HFF-Myc (cell line): ENCODE measurements around the gene THTPA.

Source experiments
- DNase-seq: peaks from one replicate; pipeline ENCODE4 v3.0.0-alpha.2; 2011; ENCODE audit warnings: low read depth; ENCODE audit errors: extremely low read depth
- H3K4me3 ChIP-seq: replicated peaks from 2 replicates; pipeline ENCODE4 v1.5.1; 2011; ENCODE audit warnings: low read depth, mild to moderate bottlenecking, control low read depth, low read length
- CTCF ChIP-seq: IDR thresholded peaks from 2 replicates; pipeline ENCODE4 v1.5.1; 2012; ENCODE audit warnings: mild to moderate bottlenecking, low read depth, low read length, control low read depth; ENCODE audit errors: missing control alignments

The THTPA gene

GRCh38 chr14:23573384-23574015 lies 17.4 kb downstream of the THTPA start:
- TF ChIP-seq CTCF, result no peak
- DNase-seq, result no peak
- H3K4me3 ChIP-seq, result no peak overlapping the region

- DNase-seq, result no peak
- TF ChIP-seq CTCF, result no peak
- H3K4me3 ChIP-seq, result no peak overlapping the region
Measured at GRCh38 chr14:23577004-23577681, 21.1 kb downstream of the THTPA start.

- no peak for DNase-seq
- H3K4me3 ChIP-seq, result no peak overlapping the region
- no peak for TF ChIP-seq CTCF
Measured at GRCh38 chr14:23577710-23578392, 21.8 kb downstream of the THTPA start.

GRCh38 chr14:23578560-23579310 lies 22.7 kb downstream of the THTPA start, which contains the start of gene JPH4:
JPH4 (minus strand) TSS chr14:23578790; CDS start chr14:23577453, 1,337 bp downstream.
- no peak for TF ChIP-seq CTCF
- no peak within 1 kb of the TSS for H3K4me3 ChIP-seq
- no peak for DNase-seq

- no peak for TF ChIP-seq CTCF
Measured at GRCh38 chr14:23579311-23579630, 23.2 kb downstream of the THTPA start.

GRCh38 chr14:23579739-23580138 lies 23.7 kb downstream of the THTPA start:
- no peak for DNase-seq
- no peak for TF ChIP-seq CTCF
- no peak overlapping the region for H3K4me3 ChIP-seq

More at GRCh38 chr14:23579311-23579630, 23.2 kb downstream of the THTPA start:
- no peak for DNase-seq
- H3K4me3 ChIP-seq, result no peak overlapping the region
